Liver (tissue), 9 donors: ENCODE data around the gene FRMD1. TPM values are rescaled to one million over a fixed set of nuclear protein-coding genes. Genes with fewer than 3 reads are reported as not detected.

ENCODE experiments used
- DNase-seq: peaks from one replicate; pipeline ENCODE4 v3.0.0-alpha.2; 2017; ENCODE audit warnings: low spot score
- H3K27ac ChIP-seq, 2 donors: one replicate each; pipeline ENCODE4 v1.7.0; 2013; ENCODE audit warnings: inconsistent platforms in 2 of 2, low read length in 2 of 2, control low read depth in 1 of 2, low read depth in 1 of 2, mild to moderate bottlenecking in 1 of 2
- H3K27me3 ChIP-seq, 4 donors: one replicate each; pipeline versions ENCODE4 v1.6.1 to v1.7.0; 2013; ENCODE audit warnings: low read length in 3 of 4, inconsistent platforms in 1 of 4, mild to moderate bottlenecking in 1 of 4, moderate library complexity in 1 of 4; ENCODE audit not compliant: control insufficient read depth in 4 of 4, insufficient read depth in 4 of 4
- H3K36me3 ChIP-seq, 4 donors: one replicate each; pipeline versions ENCODE4 v1.6.1 to v1.7.0; 2013; ENCODE audit warnings: low read length in 3 of 4, mild to moderate bottlenecking in 3 of 4, low read depth in 1 of 4, moderate library complexity in 1 of 4; ENCODE audit not compliant: control insufficient read depth in 4 of 4, insufficient read depth in 3 of 4
- H3K4me1 ChIP-seq, 4 donors: one replicate each; pipeline versions ENCODE4 v1.6.1 to v1.7.0; 2013; ENCODE audit warnings: low read length in 3 of 4, mild to moderate bottlenecking in 3 of 4, moderate library complexity in 1 of 4; ENCODE audit not compliant: control insufficient read depth in 4 of 4, insufficient read depth in 4 of 4
- H3K4me3 ChIP-seq, 3 donors: one replicate each; pipeline versions ENCODE4 v1.6.1 to v1.7.0; 2013; ENCODE audit warnings: low read length in 3 of 3, control low read depth in 1 of 3, low read depth in 1 of 3, mild to moderate bottlenecking in 1 of 3
- H3K9ac ChIP-seq, 2 donors: one replicate each; pipeline ENCODE4 v1.7.0; 2013; ENCODE audit warnings: low read length in 2 of 2, mild to moderate bottlenecking in 2 of 2, moderate library complexity in 2 of 2, control low read depth in 1 of 2, low read depth in 1 of 2
- H3K9me3 ChIP-seq, 4 donors: one replicate each; pipeline versions ENCODE4 v1.6.1 to v1.7.0; 2013; ENCODE audit warnings: low read length in 3 of 4; ENCODE audit not compliant: control insufficient read depth in 4 of 4
- EGR1 ChIP-seq, 2 donors: IDR thresholded peaks; 2 replicates each; pipeline ENCODE4 v1.6.1; 2016 to 2018; ENCODE audit warnings: antibody characterized with exemption in 2 of 2, low read depth in 2 of 2
- FOXA1 ChIP-seq: IDR thresholded peaks from 2 replicates; pipeline ENCODE4 v1.6.1; 2016; ENCODE audit warnings: antibody characterized with exemption
- FOXA2 ChIP-seq: IDR thresholded peaks from 2 replicates; pipeline ENCODE4 v1.6.1; 2016; ENCODE audit warnings: antibody characterized with exemption
- HNF4A ChIP-seq, 2 donors: conservative IDR thresholded peaks; 2 replicates each; pipeline ENCODE4 v1.6.1; 2016; ENCODE audit warnings: antibody characterized with exemption in 2 of 2, mild to moderate bottlenecking in 2 of 2
- HNF4G ChIP-seq: IDR thresholded peaks from 2 replicates; pipeline ENCODE4 v1.6.1; 2016; ENCODE audit warnings: antibody characterized with exemption
- JUND ChIP-seq, 2 donors: IDR thresholded peaks; 2 replicates each; pipeline ENCODE4 v1.6.1; 2016; ENCODE audit warnings: antibody characterized with exemption in 2 of 2
- NR2F2 ChIP-seq: IDR thresholded peaks from 2 replicates; pipeline ENCODE4 v1.6.1; 2016; ENCODE audit warnings: antibody characterized with exemption
- RAD21 ChIP-seq, 2 donors: IDR thresholded peaks; 2 replicates each; pipeline ENCODE4 v1.6.1; 2016; ENCODE audit warnings: antibody characterized with exemption in 2 of 2, mild to moderate bottlenecking in 2 of 2
- RXRA ChIP-seq, 2 donors: IDR thresholded peaks; 2 replicates each; pipeline ENCODE4 v1.6.1; 2017 to 2018; ENCODE audit warnings: antibody characterized with exemption in 2 of 2, mild to moderate bottlenecking in 1 of 2
- SP1 ChIP-seq: IDR thresholded peaks from 2 replicates; pipeline ENCODE4 v1.6.1; 2018; ENCODE audit warnings: antibody characterized with exemption, mild to moderate bottlenecking
- TAF1 ChIP-seq: conservative IDR thresholded peaks from 2 replicates; pipeline ENCODE4 v1.6.1; 2016; ENCODE audit warnings: antibody characterized with exemption, mild to moderate bottlenecking
- YY1 ChIP-seq: IDR thresholded peaks from 2 replicates; pipeline ENCODE4 v1.6.1; 2016; ENCODE audit warnings: antibody characterized with exemption, mild to moderate bottlenecking
- WGBS: extraction: QIAGEN DNeasy Blood & Tissue Kit; methylation state at CpG from one replicate; pipeline ENCODE4 v1.1.7; 2013; 5-methylcytosine and 5-hydroxymethylcytosine counted together
- polyA plus RNA-seq, 2 donors: library from polyadenylated mRNA; stranded (reverse) in 1 of 2; unstranded in 1 of 2; fragments of 200-250 nt in 1 of 2; fragments of >200 nt in 1 of 2; fragmentation: Nextera tagmentation in 1 of 2; extraction: Ambion mirVana in 1 of 2; gene quantifications; one replicate each; pipeline versions ENCODE4 v1.2.1 to v1.2.3, GENCODE V29; 2013 to 2015
- total RNA-seq, 2 donors: library from RNA; depleted of rRNA; stranded (reverse); fragments of >200 nt; gene quantifications; one replicate each; pipeline ENCODE4 v1.2.3, GENCODE V29; 2014
- TF ChIP-seq, protein P1 (sequence below): IDR thresholded peaks from 2 replicates; pipeline ENCODE4 v1.6.1; 2016; ENCODE audit warnings: antibody characterized with exemption
- TF ChIP-seq, protein P2 (sequence below): fragments of 150-350 bp; IDR thresholded peaks from 2 replicates; pipeline ENCODE4 v1.5.1; 2017; ENCODE audit warnings: improper control_type of control experiment, low read depth, low read length; ENCODE audit not compliant: missing input control
- TF ChIP-seq, protein P3 (sequence below): IDR thresholded peaks from 2 replicates; pipeline ENCODE4 v1.6.1; 2016; ENCODE audit warnings: antibody characterized with exemption
- TF ChIP-seq, protein P4 (sequence below): IDR thresholded peaks from 2 replicates; pipeline ENCODE4 v1.6.1; 2016; ENCODE audit warnings: antibody characterized with exemption, mild to moderate bottlenecking
- TF ChIP-seq, protein P5 (sequence below): IDR thresholded peaks from 2 replicates; pipeline ENCODE4 v1.6.1; 2016; ENCODE audit warnings: antibody characterized with exemption
- donor health status: healthy.
- donor health status: healthy.
- donor health status: healthy.
- donor health status: healthy.
- donor health status: healthy.

Gene FRMD1
- total and polyA plus RNA-seq, 4 donors = 0.04 to 0.17 (median 0.12) TPM

DNA sequence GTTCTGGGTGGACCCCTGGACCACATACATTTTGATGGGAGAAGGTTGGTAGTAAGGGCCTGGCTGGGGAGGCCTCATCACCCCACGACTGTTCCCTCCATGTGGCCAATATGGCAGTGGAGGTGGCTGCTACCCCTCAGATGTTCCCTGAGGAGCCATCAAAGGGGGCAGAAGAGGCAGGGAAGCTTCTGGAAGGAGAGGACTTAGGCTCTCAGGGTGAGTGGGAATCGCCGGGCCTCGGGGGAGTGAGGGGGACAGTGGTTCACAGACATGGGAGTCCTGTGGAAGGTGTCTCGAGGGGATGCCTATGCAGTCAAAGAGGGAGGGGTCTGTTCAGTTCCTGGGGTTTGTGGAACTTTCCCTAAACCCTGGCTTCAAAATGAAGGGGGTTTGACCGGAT is 32.9 kb upstream of the FRMD1 start:
- Histone ChIP-seq H3K4me3 (no peak overlapping the region), H3K27me3 (no peaks in the 10 kb centered on the region), H3K36me3 (no peaks in the 10 kb centered on the region), H3K27ac (no peak overlapping the region), H3K4me1 (no peaks in the 10 kb centered on the region), H3K9me3 (no peaks in the 10 kb centered on the region), H3K9ac (no peak overlapping the region)
- WGBS = 89% methylated on average over 6 of the region's 6 CpGs
- no peak for DNase-seq
- no peak for TF ChIP-seq TAF1

DNA sequence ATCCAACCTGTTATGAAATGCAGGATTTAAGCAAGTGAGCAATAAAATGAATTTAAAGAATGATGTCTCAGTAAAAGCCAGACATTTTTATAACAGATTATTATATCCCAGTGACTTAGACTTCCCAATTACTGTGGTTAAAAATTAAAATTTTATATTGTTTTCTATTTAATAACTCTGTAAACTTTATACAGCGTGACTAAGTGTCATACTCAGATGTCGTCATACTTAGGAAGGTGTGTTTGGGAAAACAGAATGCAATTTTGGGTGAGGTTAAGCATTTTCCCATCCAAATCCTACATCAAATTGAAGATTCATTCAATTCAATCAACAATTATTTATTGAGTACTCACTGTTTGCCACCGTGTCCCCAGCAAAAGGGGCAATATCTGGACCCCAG is 31.4 kb upstream of the FRMD1 start:
- Histone ChIP-seq H3K9me3 (no peaks in the 10 kb centered on the region), H3K27me3 (no peaks in the 10 kb centered on the region), H3K27ac (no peak overlapping the region), H3K36me3 (no peaks in the 10 kb centered on the region), H3K9ac (no peak overlapping the region), H3K4me3 (no peak overlapping the region), H3K4me1 (no peaks in the 10 kb centered on the region)
- no peak for TF ChIP-seq TAF1
- no peak for TF ChIP-seq FOXA1
- TF ChIP-seq, protein P1, sequence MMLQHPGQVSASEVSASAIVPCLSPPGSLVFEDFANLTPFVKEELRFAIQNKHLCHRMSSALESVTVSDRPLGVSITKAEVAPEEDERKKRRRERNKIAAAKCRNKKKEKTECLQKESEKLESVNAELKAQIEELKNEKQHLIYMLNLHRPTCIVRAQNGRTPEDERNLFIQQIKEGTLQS = no peak
- TF ChIP-seq, protein P2, sequence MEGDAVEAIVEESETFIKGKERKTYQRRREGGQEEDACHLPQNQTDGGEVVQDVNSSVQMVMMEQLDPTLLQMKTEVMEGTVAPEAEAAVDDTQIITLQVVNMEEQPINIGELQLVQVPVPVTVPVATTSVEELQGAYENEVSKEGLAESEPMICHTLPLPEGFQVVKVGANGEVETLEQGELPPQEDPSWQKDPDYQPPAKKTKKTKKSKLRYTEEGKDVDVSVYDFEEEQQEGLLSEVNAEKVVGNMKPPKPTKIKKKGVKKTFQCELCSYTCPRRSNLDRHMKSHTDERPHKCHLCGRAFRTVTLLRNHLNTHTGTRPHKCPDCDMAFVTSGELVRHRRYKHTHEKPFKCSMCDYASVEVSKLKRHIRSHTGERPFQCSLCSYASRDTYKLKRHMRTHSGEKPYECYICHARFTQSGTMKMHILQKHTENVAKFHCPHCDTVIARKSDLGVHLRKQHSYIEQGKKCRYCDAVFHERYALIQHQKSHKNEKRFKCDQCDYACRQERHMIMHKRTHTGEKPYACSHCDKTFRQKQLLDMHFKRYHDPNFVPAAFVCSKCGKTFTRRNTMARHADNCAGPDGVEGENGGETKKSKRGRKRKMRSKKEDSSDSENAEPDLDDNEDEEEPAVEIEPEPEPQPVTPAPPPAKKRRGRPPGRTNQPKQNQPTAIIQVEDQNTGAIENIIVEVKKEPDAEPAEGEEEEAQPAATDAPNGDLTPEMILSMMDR = no peak
- TF ChIP-seq, protein P3, sequence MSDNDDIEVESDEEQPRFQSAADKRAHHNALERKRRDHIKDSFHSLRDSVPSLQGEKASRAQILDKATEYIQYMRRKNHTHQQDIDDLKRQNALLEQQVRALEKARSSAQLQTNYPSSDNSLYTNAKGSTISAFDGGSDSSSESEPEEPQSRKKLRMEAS = no peak
- TF ChIP-seq NR2F2 = no peak
- no peak for TF ChIP-seq RAD21 (IDR thresholded peaks at IDR 0.05)
- no peak for TF ChIP-seq SP1
- TF ChIP-seq HNF4G = no peak
- no peak for DNase-seq
- WGBS = 82% methylated on average over 3 of the region's 3 CpGs

DNA sequence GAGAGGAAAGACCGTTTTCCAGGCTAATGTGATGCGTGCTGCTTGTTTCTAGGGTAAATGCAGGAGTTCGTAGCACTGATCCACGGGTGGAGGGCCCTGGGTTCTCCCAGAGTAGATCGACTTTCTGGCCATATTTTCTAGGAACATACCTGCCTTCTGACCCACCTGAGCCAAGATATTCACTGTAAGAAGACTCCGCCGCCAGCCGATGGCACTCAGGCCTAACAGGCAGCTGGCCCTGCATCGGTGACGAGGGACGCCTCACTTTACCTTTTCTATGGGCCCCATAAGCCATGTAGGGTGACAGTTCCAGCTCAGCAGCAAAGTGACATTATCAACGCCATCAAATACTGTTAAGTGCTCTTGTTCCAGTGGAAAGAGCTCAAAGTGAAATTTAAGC is 30.2 kb upstream of the FRMD1 start:
- Histone ChIP-seq H3K9me3 (no peaks in the 10 kb centered on the region), H3K27ac (no peak overlapping the region), H3K9ac (no peak overlapping the region), H3K36me3 (no peaks in the 10 kb centered on the region), H3K4me3 (no peak overlapping the region), H3K4me1 (no peaks in the 10 kb centered on the region), H3K27me3 (no peaks in the 10 kb centered on the region)
- 91% methylated on average over 12 of the region's 12 CpGs for WGBS
- DNase-seq = no peak
- TF ChIP-seq JUND (IDR thresholded peaks at IDR 0.05) (no peak), SP1 (no peak), EGR1 (IDR thresholded peaks at IDR 0.05; ENCODE audit: low read depth in 2 of 2) (no peak), YY1 (no peak), TAF1 (no peak), RXRA (IDR thresholded peaks at IDR 0.05) (no peak), FOXA2 (no peak), HNF4A (conservative IDR thresholded peaks at IDR 0.05) (no peak), RAD21 (IDR thresholded peaks at IDR 0.05) (no peak), HNF4G (no peak)
- TF ChIP-seq, protein P2 = no peak
- TF ChIP-seq, protein P4, sequence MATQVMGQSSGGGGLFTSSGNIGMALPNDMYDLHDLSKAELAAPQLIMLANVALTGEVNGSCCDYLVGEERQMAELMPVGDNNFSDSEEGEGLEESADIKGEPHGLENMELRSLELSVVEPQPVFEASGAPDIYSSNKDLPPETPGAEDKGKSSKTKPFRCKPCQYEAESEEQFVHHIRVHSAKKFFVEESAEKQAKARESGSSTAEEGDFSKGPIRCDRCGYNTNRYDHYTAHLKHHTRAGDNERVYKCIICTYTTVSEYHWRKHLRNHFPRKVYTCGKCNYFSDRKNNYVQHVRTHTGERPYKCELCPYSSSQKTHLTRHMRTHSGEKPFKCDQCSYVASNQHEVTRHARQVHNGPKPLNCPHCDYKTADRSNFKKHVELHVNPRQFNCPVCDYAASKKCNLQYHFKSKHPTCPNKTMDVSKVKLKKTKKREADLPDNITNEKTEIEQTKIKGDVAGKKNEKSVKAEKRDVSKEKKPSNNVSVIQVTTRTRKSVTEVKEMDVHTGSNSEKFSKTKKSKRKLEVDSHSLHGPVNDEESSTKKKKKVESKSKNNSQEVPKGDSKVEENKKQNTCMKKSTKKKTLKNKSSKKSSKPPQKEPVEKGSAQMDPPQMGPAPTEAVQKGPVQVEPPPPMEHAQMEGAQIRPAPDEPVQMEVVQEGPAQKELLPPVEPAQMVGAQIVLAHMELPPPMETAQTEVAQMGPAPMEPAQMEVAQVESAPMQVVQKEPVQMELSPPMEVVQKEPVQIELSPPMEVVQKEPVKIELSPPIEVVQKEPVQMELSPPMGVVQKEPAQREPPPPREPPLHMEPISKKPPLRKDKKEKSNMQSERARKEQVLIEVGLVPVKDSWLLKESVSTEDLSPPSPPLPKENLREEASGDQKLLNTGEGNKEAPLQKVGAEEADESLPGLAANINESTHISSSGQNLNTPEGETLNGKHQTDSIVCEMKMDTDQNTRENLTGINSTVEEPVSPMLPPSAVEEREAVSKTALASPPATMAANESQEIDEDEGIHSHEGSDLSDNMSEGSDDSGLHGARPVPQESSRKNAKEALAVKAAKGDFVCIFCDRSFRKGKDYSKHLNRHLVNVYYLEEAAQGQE = no peak
- TF ChIP-seq, protein P5, sequence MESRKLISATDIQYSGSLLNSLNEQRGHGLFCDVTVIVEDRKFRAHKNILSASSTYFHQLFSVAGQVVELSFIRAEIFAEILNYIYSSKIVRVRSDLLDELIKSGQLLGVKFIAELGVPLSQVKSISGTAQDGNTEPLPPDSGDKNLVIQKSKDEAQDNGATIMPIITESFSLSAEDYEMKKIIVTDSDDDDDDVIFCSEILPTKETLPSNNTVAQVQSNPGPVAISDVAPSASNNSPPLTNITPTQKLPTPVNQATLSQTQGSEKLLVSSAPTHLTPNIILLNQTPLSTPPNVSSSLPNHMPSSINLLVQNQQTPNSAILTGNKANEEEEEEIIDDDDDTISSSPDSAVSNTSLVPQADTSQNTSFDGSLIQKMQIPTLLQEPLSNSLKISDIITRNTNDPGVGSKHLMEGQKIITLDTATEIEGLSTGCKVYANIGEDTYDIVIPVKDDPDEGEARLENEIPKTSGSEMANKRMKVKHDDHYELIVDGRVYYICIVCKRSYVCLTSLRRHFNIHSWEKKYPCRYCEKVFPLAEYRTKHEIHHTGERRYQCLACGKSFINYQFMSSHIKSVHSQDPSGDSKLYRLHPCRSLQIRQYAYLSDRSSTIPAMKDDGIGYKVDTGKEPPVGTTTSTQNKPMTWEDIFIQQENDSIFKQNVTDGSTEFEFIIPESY = no peak
- TF ChIP-seq, protein P1 = no peak
- TF ChIP-seq, protein P3 = no peak
